Keratinocyte (primary cell): Measurements from ENCODE around the gene MAFF. TPM values are rescaled to one million over a fixed set of nuclear protein-coding genes. Genes with fewer than 3 reads are reported as not detected.

ENCODE experiments used
- DNase-seq: peaks from one replicate; pipeline ENCODE4 v3.0.0-alpha.2; 2011; ENCODE audit warnings: low read depth, missing footprints, low spot score
- FAIRE-seq: peaks from 2 replicates; lab custom pipeline; 2011; peaks lifted over from hg19 to GRCh38; lab: Jason Lieb, UNC
- H2AFZ ChIP-seq: 2 replicates; pipeline ENCODE4 v1.6.0; 2012; ENCODE audit warnings: low read length, control low read depth, inconsistent platforms; ENCODE audit not compliant: control insufficient read depth
- H3K27ac ChIP-seq: 2 replicates; pipeline ENCODE4 v1.5.1; 2011; ENCODE audit warnings: low read length; ENCODE audit not compliant: control insufficient read depth, insufficient read depth
- H3K27me3 ChIP-seq: 3 replicates; pipeline ENCODE4 v1.6.0; 2011; ENCODE audit warnings: low read length; ENCODE audit not compliant: control insufficient read depth, insufficient read depth; ENCODE audit errors: extremely low read depth
- H3K36me3 ChIP-seq, 2 experiments: 2 replicates in 1 of 2; 3 replicates in 1 of 2; pipeline ENCODE4 v1.5.1; 2011; ENCODE audit warnings: low read length in 2 of 2, mild to moderate bottlenecking in 1 of 2; ENCODE audit not compliant: control insufficient read depth in 2 of 2, insufficient read depth in 2 of 2; ENCODE audit errors: extremely low read depth in 1 of 2
- H3K4me1 ChIP-seq: 3 replicates; pipeline ENCODE4 v1.5.1; 2011; ENCODE audit warnings: low read length; ENCODE audit not compliant: control insufficient read depth, insufficient read depth; ENCODE audit errors: extremely low read depth
- H3K4me2 ChIP-seq: 3 replicates; pipeline ENCODE4 v1.6.0; 2011; ENCODE audit warnings: low read depth, low read length; ENCODE audit not compliant: control insufficient read depth, insufficient read depth; ENCODE audit errors: extremely low read depth
- H3K4me3 ChIP-seq, 3 experiments: fragments of 200-600 bp in 1 of 3; sonication (generic) in 1 of 3; 2 replicates in 2 of 3; 3 replicates in 1 of 3; pipeline ENCODE4 v1.5.1; 2011 to 2016; ENCODE audit warnings: low read length in 3 of 3, mild to moderate bottlenecking in 3 of 3, control low read depth in 2 of 3, inconsistent platforms in 1 of 3, low read depth in 1 of 3, mixed read lengths in 1 of 3, mixed run types in 1 of 3, moderate library complexity in 1 of 3; ENCODE audit not compliant: control insufficient read depth in 2 of 3, insufficient read depth in 2 of 3; ENCODE audit errors: extremely low read depth in 1 of 3
- H3K79me2 ChIP-seq: 2 replicates; pipeline ENCODE4 v1.6.0; 2012; ENCODE audit warnings: low read length; ENCODE audit not compliant: control insufficient read depth, insufficient read depth
- H3K9ac ChIP-seq: 3 replicates; pipeline ENCODE4 v1.6.0; 2011; ENCODE audit warnings: low read length; ENCODE audit not compliant: control insufficient read depth, insufficient read depth; ENCODE audit errors: extremely low read depth
- H3K9me1 ChIP-seq: 3 replicates; pipeline ENCODE4 v1.6.0; 2011; ENCODE audit warnings: low read length; ENCODE audit not compliant: control insufficient read depth, insufficient read depth; ENCODE audit errors: extremely low read depth
- H3K9me3 ChIP-seq: 2 replicates; pipeline ENCODE4 v1.5.1; 2012; ENCODE audit warnings: low read depth, low read length; ENCODE audit not compliant: control insufficient read depth
- H4K20me1 ChIP-seq: 3 replicates; pipeline ENCODE4 v1.6.0; 2011; ENCODE audit warnings: low read length; ENCODE audit not compliant: control insufficient read depth, insufficient read depth; ENCODE audit errors: extremely low read depth
- CTCF ChIP-seq, 3 experiments: IDR thresholded peaks in 1 of 3; conservative IDR thresholded peaks in 1 of 3; optimal IDR thresholded peaks in 1 of 3; 2 replicates in 2 of 3; 3 replicates in 1 of 3; pipeline versions ENCODE3 to v1.5.1; 2011; ENCODE audit warnings: low read length in 3 of 3, mild to moderate bottlenecking in 3 of 3, moderate library complexity in 2 of 3, control low read depth in 1 of 3, inconsistent platforms in 1 of 3; ENCODE audit not compliant: insufficient read depth in 2 of 3; ENCODE audit errors: extremely low read depth in 1 of 3
- EZH2 ChIP-seq: IDR thresholded peaks from one replicate; pipeline ENCODE4 v1.6.1; 2012; ENCODE audit warnings: inconsistent platforms, mild to moderate bottlenecking, low read length, moderate library complexity
- dilution Hi-C: fragments of 300-500 bp; cut with MboI; formaldehyde crosslinking; loops from one replicate; pipeline ENCODE4 v1.7.0; 2020; ENCODE audit warnings: low sequenced_read_pairs; ENCODE audit not compliant: extremely low pct_ligation_motif_present
- polyA plus RNA-seq, 5 experiments: library from polyadenylated mRNA; depleted of rRNA in 3 of 5; stranded (reverse) in 3 of 5; stranded (forward) in 1 of 5; unstranded in 1 of 5; fragments of >200 nt; gene quantifications; 1 replicate in 1 of 5; 2 replicates in 3 of 5; 3 replicates in 1 of 5; pipeline versions ENCODE4 v1.2.1 to v1.2.3, GENCODE V29; 2011 to 2012; ENCODE audit warnings: missing spikeins in 2 of 5, low read depth in 1 of 5, low replicate concordance in 1 of 5

The MAFF gene
- polyA plus RNA-seq, 1 donor (not counting 4 experiments of a cell fraction or from before 2014, with no cell fraction given): 10.5 TPM

- Histone ChIP-seq H3K27me3 (no peaks in the 10 kb centered on the region), H3K9me3 (no peaks in the 10 kb centered on the region), H3K79me2 (no peaks in the 10 kb centered on the region), H3K36me3 (peaks cover 25 to 52% of the 10 kb centered on the region in 2 experiments), H3K4me3 (no peak overlapping the region), H3K9ac (peak overlapping the region; percentile 70), H4K20me1 (no peaks in the 10 kb centered on the region), H3K4me1 (peaks cover 30% of the 10 kb centered on the region), H3K9me1 (no peaks in the 10 kb centered on the region), H2AFZ (no peak overlapping the region), H3K27ac (peak overlapping the region; percentile 96), H3K4me2 (peak overlapping the region; percentile 70)
- dilution Hi-C loops: no loop called here
- no peak for TF ChIP-seq EZH2
- no peak for FAIRE-seq
- DNase-seq: no peak
These were observed 26.6 kb downstream of the MAFF start for GRCh38 chr22:38228326-38228872.

DNA sequence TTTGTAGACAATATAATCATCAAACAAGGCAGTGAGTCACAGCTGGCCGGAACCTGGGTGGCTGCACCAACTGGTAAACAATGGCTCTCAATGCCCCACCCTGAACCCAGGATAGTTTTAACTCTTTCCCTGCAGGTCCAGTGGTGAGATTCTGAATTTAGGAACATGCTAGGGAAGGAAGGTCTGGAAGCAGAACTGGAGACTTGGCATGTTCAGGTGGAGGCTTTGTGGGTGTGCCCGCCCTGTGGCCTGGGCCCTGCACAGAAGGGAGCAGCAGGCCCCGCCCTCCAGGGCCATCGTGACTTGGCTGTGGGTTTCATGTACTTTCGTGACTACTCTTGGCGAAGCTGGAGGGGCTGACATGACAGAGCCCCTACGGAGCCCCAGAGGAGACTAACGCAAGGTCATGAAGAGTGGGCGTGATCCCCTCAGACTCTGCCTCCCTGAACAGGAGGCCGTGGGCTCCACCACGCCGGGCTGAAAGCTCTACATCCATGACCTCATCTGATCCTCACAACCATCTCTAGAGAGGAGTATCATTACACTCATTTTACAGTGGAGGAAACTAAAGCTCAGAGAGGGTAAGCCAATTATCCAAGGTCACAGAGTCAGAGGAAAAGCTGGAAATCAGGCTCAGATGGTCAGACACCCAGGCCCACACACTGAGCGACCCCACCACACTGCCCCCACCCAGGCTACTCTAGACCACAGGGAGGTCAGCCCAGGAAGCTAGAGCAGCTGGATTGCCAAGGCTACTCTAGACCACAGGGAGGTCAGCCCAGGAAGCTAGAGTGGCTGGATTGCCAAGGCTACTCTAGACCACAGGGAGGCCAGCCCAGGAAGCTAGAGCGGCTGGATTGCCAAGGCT lies 27.3 kb downstream of the MAFF start:
- Histone ChIP-seq H2AFZ (no peak overlapping the region), H4K20me1 (no peaks in the 10 kb centered on the region), H3K79me2 (no peaks in the 10 kb centered on the region), H3K27ac (peak overlapping the region; percentile 96), H3K27me3 (no peaks in the 10 kb centered on the region), H3K9ac (peak overlapping the region; percentile 70), H3K36me3 (peaks cover 24 to 55% of the 10 kb centered on the region in 2 experiments), H3K4me1 (peaks cover 24% of the 10 kb centered on the region), H3K9me3 (no peaks in the 10 kb centered on the region), H3K9me1 (no peaks in the 10 kb centered on the region), H3K4me3 (no peak overlapping the region), H3K4me2 (peak overlapping the region; percentile 70)
- peak; percentile 98 for FAIRE-seq
- dilution Hi-C loops: no loop called here
- peak; percentile 76 for DNase-seq
- no peak for TF ChIP-seq EZH2
- TF ChIP-seq CTCF (optimal IDR thresholded peaks at IDR 0.05 in 1 of 3, IDR thresholded peaks at IDR 0.05 in 1 of 3, conservative IDR thresholded peaks at IDR 0.05 in 1 of 3; ENCODE audit: extremely low read depth in 1 of 3, insufficient read depth in 2 of 3, low read length in 3 of 3): no peak
